ENCODE results near the gene OSBPL10. TPM values are rescaled to one million over a fixed set of nuclear protein-coding genes. Genes with fewer than 3 reads are reported as not detected.

Gene OSBPL10
- total RNA-seq, 1 experiment from 2014 or later: 48.0 TPM

DNA sequence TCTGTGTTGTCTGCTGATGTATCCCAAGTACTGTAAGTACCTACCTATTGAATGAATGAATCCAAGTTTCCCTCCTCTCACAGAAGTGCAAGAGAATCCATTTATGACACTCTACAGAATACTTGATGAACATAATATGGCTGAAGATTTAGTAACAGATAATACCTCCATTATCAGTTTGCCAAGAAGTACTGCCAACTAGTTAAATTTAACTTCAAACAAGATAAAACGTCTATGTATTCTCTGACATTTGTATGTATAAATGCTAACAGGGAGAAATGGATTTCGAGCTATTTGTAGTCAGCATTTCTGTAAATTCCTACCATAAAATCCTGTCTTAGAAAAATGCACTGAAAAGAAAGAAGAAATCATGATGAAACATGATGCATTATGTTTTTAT lies 230.7 kb downstream of the OSBPL10 start:
- Histone ChIP-seq H3K4me3 (ENCODE audit: low read length) (no peak overlapping the region), H3K27me3 (ENCODE audit: low read length) (no peaks in the 10 kb centered on the region), H3K9me2 (replicated peaks; ENCODE audit: low read length) (no peaks in the 10 kb centered on the region), H3K36me3 (ENCODE audit: low read depth, low read length) (no peaks in the 10 kb centered on the region), H3K27ac (ENCODE audit: low read length) (no peak overlapping the region), H3K9ac (ENCODE audit: low read length) (no peak overlapping the region), H4K20me1 (ENCODE audit: low read length) (no peaks in the 10 kb centered on the region), H3K4me2 (ENCODE audit: low read length) (no peak overlapping the region), H3K4me1 (ENCODE audit: insufficient read depth, low read length) (no peaks in the 10 kb centered on the region), H3F3A (ENCODE audit: low read length, unreplicated experiment) (no peaks in the 10 kb centered on the region), H3K79me2 (ENCODE audit: low read length) (no peaks in the 10 kb centered on the region), H3K9me3 (ENCODE audit: low read length) (no peaks in the 10 kb centered on the region), H2AFZ (ENCODE audit: low read length) (no peak overlapping the region)
- DNase-seq (no peak), ATAC-seq (no peak)
- ChIA-PET POLR2A (ENCODE audit: unreplicated experiment) (no interaction called here), CTCF (no interaction called here)
- no peak for TF ChIP-seq EZH2 (IDR thresholded peaks at IDR 0.05; ENCODE audit: low read length, unreplicated experiment)
- TF ChIP-seq, protein P1, sequence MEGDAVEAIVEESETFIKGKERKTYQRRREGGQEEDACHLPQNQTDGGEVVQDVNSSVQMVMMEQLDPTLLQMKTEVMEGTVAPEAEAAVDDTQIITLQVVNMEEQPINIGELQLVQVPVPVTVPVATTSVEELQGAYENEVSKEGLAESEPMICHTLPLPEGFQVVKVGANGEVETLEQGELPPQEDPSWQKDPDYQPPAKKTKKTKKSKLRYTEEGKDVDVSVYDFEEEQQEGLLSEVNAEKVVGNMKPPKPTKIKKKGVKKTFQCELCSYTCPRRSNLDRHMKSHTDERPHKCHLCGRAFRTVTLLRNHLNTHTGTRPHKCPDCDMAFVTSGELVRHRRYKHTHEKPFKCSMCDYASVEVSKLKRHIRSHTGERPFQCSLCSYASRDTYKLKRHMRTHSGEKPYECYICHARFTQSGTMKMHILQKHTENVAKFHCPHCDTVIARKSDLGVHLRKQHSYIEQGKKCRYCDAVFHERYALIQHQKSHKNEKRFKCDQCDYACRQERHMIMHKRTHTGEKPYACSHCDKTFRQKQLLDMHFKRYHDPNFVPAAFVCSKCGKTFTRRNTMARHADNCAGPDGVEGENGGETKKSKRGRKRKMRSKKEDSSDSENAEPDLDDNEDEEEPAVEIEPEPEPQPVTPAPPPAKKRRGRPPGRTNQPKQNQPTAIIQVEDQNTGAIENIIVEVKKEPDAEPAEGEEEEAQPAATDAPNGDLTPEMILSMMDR (conservative IDR thresholded peaks at IDR 0.05; ENCODE audit: low read depth, low read length): no peak
- no peak for TF ChIP-seq EZH2phosphoT487 (IDR thresholded peaks at IDR 0.05; ENCODE audit: borderline replicate concordance, low read length)
- intact Hi-C loops (cut with micrococcal nuclease): no loop called here
- BruUV-seq (replicated peaks): no TSS peak

DNA sequence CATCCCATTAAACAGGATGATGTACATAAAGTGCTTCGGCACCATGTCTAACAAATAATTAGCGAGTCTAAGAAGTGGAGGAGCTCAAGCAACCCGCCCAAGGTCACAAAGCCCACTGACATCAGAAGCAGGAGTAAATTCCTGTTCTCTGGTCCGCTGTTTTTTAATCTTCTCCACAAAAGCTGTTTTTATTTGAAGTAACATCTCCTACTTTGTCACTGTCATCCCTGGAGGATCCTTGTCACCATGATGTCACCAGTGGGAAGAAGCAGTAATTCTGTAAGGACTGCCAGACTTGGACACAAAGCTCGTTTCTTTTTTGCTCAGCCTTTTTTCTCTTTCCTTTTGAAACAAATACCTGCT lies 232.1 kb downstream of the OSBPL10 start:
- Histone ChIP-seq H3K4me1 (ENCODE audit: insufficient read depth, low read length) (no peaks in the 10 kb centered on the region), H3F3A (ENCODE audit: low read length, unreplicated experiment) (no peaks in the 10 kb centered on the region), H3K27ac (ENCODE audit: low read length) (no peak overlapping the region), H3K36me3 (ENCODE audit: low read depth, low read length) (no peaks in the 10 kb centered on the region), H3K9me2 (replicated peaks; ENCODE audit: low read length) (no peaks in the 10 kb centered on the region), H3K79me2 (ENCODE audit: low read length) (no peaks in the 10 kb centered on the region), H2AFZ (ENCODE audit: low read length) (no peak overlapping the region), H3K4me2 (ENCODE audit: low read length) (no peak overlapping the region), H3K4me3 (ENCODE audit: low read length) (no peak overlapping the region), H3K9ac (ENCODE audit: low read length) (no peak overlapping the region), H4K20me1 (ENCODE audit: low read length) (no peaks in the 10 kb centered on the region), H3K27me3 (ENCODE audit: low read length) (no peaks in the 10 kb centered on the region), H3K9me3 (ENCODE audit: low read length) (no peaks in the 10 kb centered on the region)
- BruUV-seq (replicated peaks): no TSS peak
- ChIA-PET CTCF (no interaction called here), POLR2A (ENCODE audit: unreplicated experiment) (interaction anchor here (0.7 kb wide), 1 partner anchor 103 kb away, joined by 3 read pairs; no protein-coding TSS in a partner anchor)
- intact Hi-C loops (cut with micrococcal nuclease): no loop called here
- DNase-seq (no peak), ATAC-seq (no peak)
- TF ChIP-seq, protein P1 (conservative IDR thresholded peaks at IDR 0.05; ENCODE audit: low read depth, low read length): no peak
- no peak for TF ChIP-seq EZH2phosphoT487 (IDR thresholded peaks at IDR 0.05; ENCODE audit: borderline replicate concordance, low read length)
- TF ChIP-seq EZH2 (IDR thresholded peaks at IDR 0.05; ENCODE audit: low read length, unreplicated experiment): no peak

DNA sequence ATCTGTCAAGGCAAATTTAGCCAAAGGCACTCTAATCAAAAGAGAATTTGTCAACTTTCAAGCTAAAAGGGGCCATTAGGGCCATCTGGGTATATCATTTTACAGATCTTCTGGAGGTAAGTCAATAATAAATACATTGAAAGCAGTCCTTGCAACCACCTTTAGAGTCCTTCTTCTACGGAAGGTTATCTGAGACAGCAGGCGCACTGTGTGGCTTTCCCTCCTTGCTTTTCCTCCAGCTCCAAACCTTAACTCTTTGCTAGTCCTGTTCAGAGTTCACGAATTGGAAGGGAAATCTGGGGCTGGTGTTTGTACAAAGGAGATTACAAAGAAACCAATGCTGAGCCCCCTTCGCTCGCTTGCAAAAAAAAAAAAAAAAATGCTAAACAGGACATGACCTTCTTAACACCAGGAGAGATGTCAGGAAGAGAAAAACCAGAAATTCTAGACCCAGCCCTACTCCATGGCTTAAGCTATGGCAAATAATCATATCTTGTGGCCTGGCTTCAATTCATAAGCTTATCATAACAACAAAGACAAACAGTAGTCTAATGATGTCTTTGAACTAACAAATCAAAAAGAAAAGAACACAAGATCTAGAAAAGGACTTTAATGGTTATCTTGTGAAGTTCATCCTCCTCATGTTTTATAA lies 232.7 kb downstream of the OSBPL10 start:
- no peaks in the 10 kb centered on the region for H3K36me3 ChIP-seq (ENCODE audit: low read depth, low read length)
- H3K4me3 ChIP-seq (ENCODE audit: low read length): no peak overlapping the region
- ChIA-PET POLR2A (ENCODE audit: unreplicated experiment) (interaction anchor here (0.5 to 0.7 kb wide), 2 partner anchors 9 to 103 kb away, joined by 3 read pairs; no protein-coding TSS in a partner anchor), CTCF (no interaction called here)
- H4K20me1 ChIP-seq (ENCODE audit: low read length): no peaks in the 10 kb centered on the region
- no peak for ATAC-seq
- BruUV-seq (replicated peaks): no TSS peak
- DNase-seq: no peak
- no peaks in the 10 kb centered on the region for H3K79me2 ChIP-seq (ENCODE audit: low read length)
- no peaks in the 10 kb centered on the region for H3F3A ChIP-seq (ENCODE audit: low read length, unreplicated experiment)
- no peaks in the 10 kb centered on the region for H3K9me3 ChIP-seq (ENCODE audit: low read length)
- no peaks in the 10 kb centered on the region for H3K9me2 ChIP-seq (replicated peaks; ENCODE audit: low read length)
- H3K4me1 ChIP-seq (ENCODE audit: insufficient read depth, low read length): no peaks in the 10 kb centered on the region
- H2AFZ ChIP-seq (ENCODE audit: low read length): no peak overlapping the region
- H3K27me3 ChIP-seq (ENCODE audit: low read length): no peaks in the 10 kb centered on the region
- H3K4me2 ChIP-seq (ENCODE audit: low read length): no peak overlapping the region
- TF ChIP-seq EZH2 (IDR thresholded peaks at IDR 0.05; ENCODE audit: low read length, unreplicated experiment) (no peak), EZH2phosphoT487 (IDR thresholded peaks at IDR 0.05; ENCODE audit: borderline replicate concordance, low read length) (no peak)
- TF ChIP-seq, protein P1 (conservative IDR thresholded peaks at IDR 0.05; ENCODE audit: low read depth, low read length): no peak
- H3K9ac ChIP-seq (ENCODE audit: low read length): no peak overlapping the region
- intact Hi-C loops (cut with micrococcal nuclease): no loop called here
- no peak overlapping the region for H3K27ac ChIP-seq (ENCODE audit: low read length)

Data from PC-3 (cell line).